Left lung (tissue), 10 donors: ENCODE results near the gene CCN2. TPM values are rescaled to one million over a fixed set of nuclear protein-coding genes. Genes with fewer than 3 reads are reported as not detected.

ENCODE experiments used
- ATAC-seq: fragments of 200-7000 bp; cut with Tn5 transposase; one replicate; pipeline ENCODE4 v1.9.1; 2020; ENCODE audit warnings: moderate library complexity
- DNase-seq, 4 donors: peaks; one replicate each; pipeline ENCODE4 v3.0.0-alpha.2; 2013 to 2020
- H3K27ac ChIP-seq, 2 donors: fragments of 200-600 bp; sonication (generic) in 1 of 2; one replicate each; pipeline versions ENCODE4 v1.5.0 to v1.8.0; 2020 to 2021
- H3K27me3 ChIP-seq, 2 donors: fragments of 200-600 bp; sonication (generic) in 1 of 2; one replicate each; pipeline versions ENCODE4 v1.5.0 to v1.8.0; 2020 to 2021
- H3K36me3 ChIP-seq, 2 donors: fragments of 200-600 bp; sonication (generic) in 1 of 2; one replicate each; pipeline versions ENCODE4 v1.5.0 to v1.8.0; 2020 to 2021
- H3K4me1 ChIP-seq, 2 donors: fragments of 200-600 bp; one replicate each; pipeline ENCODE4 v1.8.0; 2021
- H3K4me3 ChIP-seq, 2 donors: fragments of 200-600 bp; sonication (generic) in 1 of 2; one replicate each; pipeline versions ENCODE4 v1.5.0 to v1.8.0; 2020 to 2021; ENCODE audit warnings: mild to moderate bottlenecking in 1 of 2
- H3K9me3 ChIP-seq, 2 donors: fragments of 200-600 bp; sonication (generic) in 1 of 2; one replicate each; pipeline versions ENCODE4 v1.5.0 to v1.8.0; 2020 to 2021
- CTCF ChIP-seq, 2 donors: fragments of 200-600 bp; sonication (generic) in 1 of 2; IDR thresholded peaks; one replicate each; pipeline versions ENCODE4 v1.5.0 to v1.8.0; 2021; ENCODE audit warnings: antibody characterized with exemption in 2 of 2
- intact Hi-C, 2 donors: fragments of 100-400 bp; cut with DNase I; formaldehyde crosslinking; loops; one replicate each; pipeline versions ENCODE4 v1.11.2 to v1.14.2; 2022
- polyA plus RNA-seq, 6 donors: library from polyadenylated mRNA; unstranded; fragments of 120-200 nt; gene quantifications; one replicate each; pipeline ENCODE4 v1.2.1, GENCODE V29; 2013; ENCODE audit not compliant: insufficient read length in 6 of 6
- total RNA-seq, 2 donors: library from RNA; stranded (reverse); fragmentation: NEBNext Ultra II Directional; extraction: Animal tissue kit (Norgen Biotek cat#: 25700); gene quantifications; one replicate each; pipeline ENCODE4 v1.2.1, GENCODE V29; 2021
- donor health status: DM: no; HTN: yes; CAD: no.
- donor health status: DM: no; HTN: no; CAD: no.

The CCN2 gene
- total and polyA plus RNA-seq, 8 donors = 11.6 to 282 (median 85.2) TPM

- H3K27ac ChIP-seq = no peak overlapping the region
- intact Hi-C loops = no loop called here
- no peaks in the 10 kb centered on the region for H3K27me3 ChIP-seq
- ATAC-seq (no peak), DNase-seq (no peak)
- H3K4me1 ChIP-seq = no peaks in the 10 kb centered on the region
- H3K36me3 ChIP-seq = no peaks in the 10 kb centered on the region
- no peak for TF ChIP-seq CTCF (IDR thresholded peaks at IDR 0.05)
- H3K9me3 ChIP-seq = no peaks in the 10 kb centered on the region
- H3K4me3 ChIP-seq = no peak overlapping the region
Measured at GRCh38 chr6:131967948-131968347, 16.8 kb upstream of the CCN2 start.

GRCh38 chr6:131966443-131966842, 15.3 kb upstream of the CCN2 start:
- ATAC-seq = peak; percentile 87
- Histone ChIP-seq H3K27me3 (no peaks in the 10 kb centered on the region), H3K36me3 (no peaks in the 10 kb centered on the region), H3K4me1 (no peaks in the 10 kb centered on the region), H3K4me3 (no peak overlapping the region), H3K27ac (no peak overlapping the region), H3K9me3 (no peaks in the 10 kb centered on the region)
- peak in 1 of 4 donors; percentile 36 for DNase-seq
- intact Hi-C loops = no loop called here
- no peak for TF ChIP-seq CTCF (IDR thresholded peaks at IDR 0.05)

GRCh38 chr6:131963063-131963462, 11.9 kb upstream of the CCN2 start:
- TF ChIP-seq CTCF (IDR thresholded peaks at IDR 0.05) = no peak
- Histone ChIP-seq H3K27me3 (no peaks in the 10 kb centered on the region), H3K27ac (no peak overlapping the region), H3K36me3 (no peaks in the 10 kb centered on the region), H3K4me1 (no peaks in the 10 kb centered on the region), H3K4me3 (no peak overlapping the region), H3K9me3 (no peaks in the 10 kb centered on the region)
- intact Hi-C loops = no loop called here
- ATAC-seq (no peak), DNase-seq (no peak)

GRCh38 chr6:131960371-131961133, 9.4 kb upstream of the CCN2 start:
- H3K4me3 ChIP-seq = no peak overlapping the region
- ATAC-seq (no peak), DNase-seq (no peak)
- intact Hi-C loops = no loop called here
- no peak overlapping the region for H3K27ac ChIP-seq
- no peaks in the 10 kb centered on the region for H3K27me3 ChIP-seq
- no peaks in the 10 kb centered on the region for H3K4me1 ChIP-seq
- no peak for TF ChIP-seq CTCF (IDR thresholded peaks at IDR 0.05)
- no peaks in the 10 kb centered on the region for H3K9me3 ChIP-seq
- H3K36me3 ChIP-seq = no peaks in the 10 kb centered on the region

GRCh38 chr6:131958542-131959470, 7.6 kb upstream of the CCN2 start:
- no peaks in the 10 kb centered on the region for H3K27me3 ChIP-seq
- no peak overlapping the region for H3K27ac ChIP-seq
- ATAC-seq (no peak), DNase-seq (no peak)
- no peak overlapping the region for H3K4me3 ChIP-seq
- H3K36me3 ChIP-seq = no peaks in the 10 kb centered on the region
- intact Hi-C loops = no loop called here
- TF ChIP-seq CTCF (IDR thresholded peaks at IDR 0.05) = no peak
- H3K4me1 ChIP-seq = peaks cover 0 to 8% of the 10 kb centered on the region in 2 donors
- no peaks in the 10 kb centered on the region for H3K9me3 ChIP-seq
